Stimulated activated CD4-positive, alpha-beta T cell treated with anti-CD3 and anti-CD28 coated beads, TNF-alpha, amount 100 ng/mL, for 4 hours (primary cell): ENCODE data around the gene DPAGT1.
A peak's percentile ranks its signal among the peaks of the same experiment; 100 is the strongest.
"Not testable (repeated sequence)": the region's sequence is repeated elsewhere in the genome, so short reads cannot be mapped to it uniquely, and the experiment has no call there.

ENCODE experiments used
- DNase-seq, 3 experiments: peaks; one replicate each; pipeline ENCODE4 v3.0.0-alpha.2; 2020; ENCODE audit warnings: low read depth in 3 of 3

DPAGT1 gene

GRCh38 chr11:119101759-119102423 lies at the start of gene DPAGT1:
Gene DPAGT1, minus strand, starts transcription at chr11:119101853. Its CDS starts 198 bp downstream, at chr11:119101655.
- peak; percentile 65 to 78 (median 67) for DNase-seq

- no peak for DNase-seq
Measured at GRCh38 chr11:119149786-119150275, 48.2 kb upstream of the DPAGT1 start.

- peak in 1 of 3 experiments; percentile 23 for DNase-seq
Measured at GRCh38 chr11:119149018-119149785, 47.5 kb upstream of the DPAGT1 start, which contains the start of gene ABCG4. Gene ABCG4, plus strand, starts transcription at chr11:119149052. Its CDS starts 914 bp downstream, at chr11:119149966.

- no peak for DNase-seq
Measured at GRCh38 chr11:119148720-119149017, 47.0 kb upstream of the DPAGT1 start.

- no peak for DNase-seq
Measured at GRCh38 chr11:119147604-119148333, 46.1 kb upstream of the DPAGT1 start.

GRCh38 chr11:119145551-119145950 lies 43.9 kb upstream of the DPAGT1 start:
- DNase-seq = no peak

- no peak for DNase-seq
Measured at GRCh38 chr11:119144825-119145486, 43.3 kb upstream of the DPAGT1 start.

GRCh38 chr11:119139276-119139675 lies 37.6 kb upstream of the DPAGT1 start:
- DNase-seq = not testable (repeated sequence)

- DNase-seq = no peak
Measured at GRCh38 chr11:119134389-119134978, 32.8 kb upstream of the DPAGT1 start.

- no peak for DNase-seq
Measured at GRCh38 chr11:119130662-119131061, 29.0 kb upstream of the DPAGT1 start.

GRCh38 chr11:119126675-119127268 lies 25.1 kb upstream of the DPAGT1 start:
- no peak for DNase-seq

- no peak for DNase-seq
Measured at GRCh38 chr11:119125821-119126220, 24.2 kb upstream of the DPAGT1 start.

GRCh38 chr11:119121811-119122124 lies 20.1 kb upstream of the DPAGT1 start:
- no peak for DNase-seq

GRCh38 chr11:119121008-119121810 lies 19.6 kb upstream of the DPAGT1 start, which contains the start of gene HINFP:
Gene HINFP, plus strand, starts transcription at chr11:119121580. Its CDS starts 5,365 bp downstream, at chr11:119126945.
- DNase-seq = peak; percentile 98 to 100 (median 100)

GRCh38 chr11:119120639-119121007 lies 19.0 kb upstream of the DPAGT1 start:
- no peak for DNase-seq

- no peak for DNase-seq
Measured at GRCh38 chr11:119118946-119119345, 17.3 kb upstream of the DPAGT1 start.

- DNase-seq = no peak
Measured at GRCh38 chr11:119118227-119118626, 16.6 kb upstream of the DPAGT1 start.

- no peak for DNase-seq
Measured at GRCh38 chr11:119117004-119117706, 15.5 kb upstream of the DPAGT1 start.

GRCh38 chr11:119116601-119117000 lies 14.9 kb upstream of the DPAGT1 start:
- no peak for DNase-seq

GRCh38 chr11:119116235-119116594 lies 14.6 kb upstream of the DPAGT1 start:
- DNase-seq = no peak
